Activated CD4-positive, alpha-beta memory T cell treated with anti-CD3 and anti-CD28 coated beads, Interleukin-2, amount 10 ng/mL, durations not matched to agents 7 days and 5 days (primary cell): ENCODE measurements around the gene ZFP69. TPM values are rescaled to one million over a fixed set of nuclear protein-coding genes. Genes with fewer than 3 reads are reported as not detected.
"Not testable (repeated sequence)": the region's sequence is repeated elsewhere in the genome, so short reads cannot be mapped to it uniquely, and the experiment has no call there.

Experiments used
- CTCF ChIA-PET: fragments of 350-600 bp; sonication (Branson Sonifier 250); formaldehyde crosslinking; loops from one replicate; lab custom pipeline; 2021; ENCODE audit warnings: antibody characterized with exemption, inconsistent platforms; lab: Charles Lee
- POLR2A ChIA-PET: fragments of 350-600 bp; sonication (Branson Sonifier 250); formaldehyde crosslinking; loops from one replicate; lab custom pipeline; 2021; ENCODE audit warnings: antibody characterized with exemption; lab: Charles Lee
- DNase-seq: peaks from one replicate; pipeline ENCODE4 v3.0.0-alpha.2; 2020
- H3K27ac Mint-ChIP-seq: one replicate; pipeline ENCODE4 v1.8.0; 2021; ENCODE audit warnings: mild to moderate bottlenecking, mixed read lengths
- H3K27me3 Mint-ChIP-seq: one replicate; pipeline ENCODE4 v1.8.0; 2021; ENCODE audit warnings: mixed read lengths
- H3K36me3 Mint-ChIP-seq: one replicate; pipeline ENCODE4 v1.8.0; 2021; ENCODE audit warnings: low read depth, mixed read lengths
- H3K4me1 Mint-ChIP-seq: one replicate; pipeline ENCODE4 v1.8.0; 2021; ENCODE audit warnings: mixed read lengths
- H3K4me3 Mint-ChIP-seq: one replicate; pipeline ENCODE4 v1.8.0; 2021; ENCODE audit warnings: mild to moderate bottlenecking, mixed read lengths
- H3K9me3 Mint-ChIP-seq: one replicate; pipeline ENCODE4 v1.8.0; 2021; ENCODE audit warnings: mixed read lengths
- total RNA-seq, 2 experiments: library from RNA; stranded (reverse); gene quantifications; one replicate each; pipeline ENCODE4 v1.2.3, GENCODE V29; 2021

The ZFP69 gene
- total RNA-seq, 2 experiments from 2014 or later = 2.3 to 2.5 TPM

- DNase-seq = no peak
- Mint-ChIP-seq H3K27ac (no peak overlapping the region), H3K9me3 (peaks cover 73% of the 10 kb centered on the region), H3K4me1 (no peaks in the 10 kb centered on the region), H3K4me3 (no peak overlapping the region), H3K36me3 (peaks cover 83% of the 10 kb centered on the region), H3K27me3 (no peaks in the 10 kb centered on the region)
- CTCF ChIA-PET = no interaction called here
- POLR2A ChIA-PET = no interaction called here
These were observed 14.0 kb upstream of the ZFP69 start for GRCh38 chr1:40462956-40463590.

- ChIA-PET CTCF (interaction anchor here (0.7 kb wide), 1 partner anchor 64 kb away, joined by 3 read pairs; no protein-coding TSS in a partner anchor), POLR2A (no interaction called here)
- H3K9me3 Mint-ChIP-seq = peaks cover 82% of the 10 kb centered on the region
- no peak overlapping the region for H3K4me3 Mint-ChIP-seq
- peaks cover 57% of the 10 kb centered on the region for H3K36me3 Mint-ChIP-seq
- DNase-seq = no peak
- no peaks in the 10 kb centered on the region for H3K4me1 Mint-ChIP-seq
- no peak overlapping the region for H3K27ac Mint-ChIP-seq
- H3K27me3 Mint-ChIP-seq = no peaks in the 10 kb centered on the region
These were observed 7.8 kb upstream of the ZFP69 start for GRCh38 chr1:40469327-40469726.

GRCh38 chr1:40475268-40475667, 1.8 kb upstream of the ZFP69 start:
- Mint-ChIP-seq H3K9me3 (peaks cover 53% of the 10 kb centered on the region), H3K4me3 (no peak overlapping the region), H3K36me3 (peaks cover 48% of the 10 kb centered on the region), H3K4me1 (peaks cover 17% of the 10 kb centered on the region), H3K27me3 (no peaks in the 10 kb centered on the region), H3K27ac (no peak overlapping the region)
- ChIA-PET POLR2A (interaction anchor here (1.3 kb wide), 1 partner anchor 25 kb away, joined by 4 read pairs; the partner anchor contains the start of gene ZFP69B), CTCF (no interaction called here)
- DNase-seq = no peak

GRCh38 chr1:40477678-40478053, 576 bp downstream of the ZFP69 start:
- H3K9me3 Mint-ChIP-seq = peaks cover 54% of the 10 kb centered on the region
- peak overlapping the region; percentile 69 for H3K4me3 Mint-ChIP-seq
- peaks cover 65% of the 10 kb centered on the region for H3K36me3 Mint-ChIP-seq
- no peaks in the 10 kb centered on the region for H3K27me3 Mint-ChIP-seq
- peak overlapping the region; percentile 36 for H3K27ac Mint-ChIP-seq
- POLR2A ChIA-PET = interaction anchor here (1.1 to 1.6 kb wide), 5 partner anchors 14 to 27 kb away, joined by 3 to 6 read pairs (median 3); partner anchors contain the start of gene ZFP69B
- H3K4me1 Mint-ChIP-seq = peaks cover 17% of the 10 kb centered on the region
- CTCF ChIA-PET = interaction anchor here (1.5 kb wide), 1 partner anchor 54 kb away, joined by 6 read pairs; the partner anchor contains the start of gene ZNF684
- DNase-seq = no peak

- H3K4me1 Mint-ChIP-seq = peaks cover 17% of the 10 kb centered on the region
- DNase-seq = no peak
- H3K36me3 Mint-ChIP-seq = peaks cover 63% of the 10 kb centered on the region
- no peaks in the 10 kb centered on the region for H3K27me3 Mint-ChIP-seq
- ChIA-PET CTCF (interaction anchor here (1.5 kb wide), 1 partner anchor 54 kb away, joined by 6 read pairs; the partner anchor contains the start of gene ZNF684), POLR2A (interaction anchor here (0.6 to 1.4 kb wide), 6 partner anchors 14 to 221 kb away, joined by 3 to 5 read pairs (median 3); partner anchors contain the start of genes ZFP69B and ZMPSTE24)
- H3K4me3 Mint-ChIP-seq = peak overlapping the region; percentile 69
- peaks cover 51% of the 10 kb centered on the region for H3K9me3 Mint-ChIP-seq
- H3K27ac Mint-ChIP-seq = no peak overlapping the region
These were observed 1.2 kb downstream of the ZFP69 start for GRCh38 chr1:40478276-40478675.

GRCh38 chr1:40479156-40479555, 2.1 kb downstream of the ZFP69 start:
- peaks cover 47% of the 10 kb centered on the region for H3K9me3 Mint-ChIP-seq
- no peaks in the 10 kb centered on the region for H3K27me3 Mint-ChIP-seq
- no peak for DNase-seq
- CTCF ChIA-PET = interaction anchor here (1.1 kb wide), 1 partner anchor 53 kb away, joined by 4 read pairs; the partner anchor contains the start of gene ZNF684
- H3K27ac Mint-ChIP-seq = no peak overlapping the region
- H3K4me1 Mint-ChIP-seq = peaks cover 17% of the 10 kb centered on the region
- H3K36me3 Mint-ChIP-seq = peaks cover 62% of the 10 kb centered on the region
- H3K4me3 Mint-ChIP-seq = no peak overlapping the region
- POLR2A ChIA-PET = interaction anchor here (0.6 to 1.4 kb wide), 3 partner anchors 29 to 222 kb away, joined by 3 to 5 read pairs (median 3); partner anchors contain the start of genes ZFP69B and ZMPSTE24

- Mint-ChIP-seq H3K4me3 (no peak overlapping the region), H3K9me3 (peaks cover 66% of the 10 kb centered on the region), H3K27me3 (no peaks in the 10 kb centered on the region), H3K36me3 (peaks cover 75% of the 10 kb centered on the region), H3K4me1 (no peaks in the 10 kb centered on the region), H3K27ac (no peak overlapping the region)
- ChIA-PET POLR2A (interaction anchor here (1.0 kb wide), 2 partner anchors 13 to 17 kb away, joined by 3 read pairs; partner anchors contain the start of gene EXO5), CTCF (no interaction called here)
- DNase-seq = no peak
These were observed 18.3 kb downstream of the ZFP69 start for GRCh38 chr1:40495315-40495903.

GRCh38 chr1:40502651-40503050, 25.6 kb downstream of the ZFP69 start:
- H3K27me3 Mint-ChIP-seq, H3K27ac Mint-ChIP-seq, H3K4me1 Mint-ChIP-seq, DNase-seq, POLR2A ChIA-PET, H3K4me3 Mint-ChIP-seq: not testable (repeated sequence)
- peaks cover 62% of the 10 kb centered on the region for H3K36me3 Mint-ChIP-seq
- peaks cover 62% of the 10 kb centered on the region for H3K9me3 Mint-ChIP-seq
- CTCF ChIA-PET = interaction anchor here (0.6 kb wide), 1 partner anchor 227 kb away, joined by 4 read pairs; no protein-coding TSS in a partner anchor

- ChIA-PET CTCF (interaction anchor here (0.5 to 2.0 kb wide), 3 partner anchors 24 to 69 kb away, joined by 3 to 15 read pairs (median 4); partner anchors contain the start of gene ZNF684), POLR2A (interaction anchor here (0.6 to 2.0 kb wide), 11 partner anchors 8 to 202 kb away, joined by 3 to 23 read pairs (median 4); partner anchors contain the start of genes NFYC, ZFP69B and ZNF684)
- no peaks in the 10 kb centered on the region for H3K27me3 Mint-ChIP-seq
- H3K36me3 Mint-ChIP-seq = peaks cover 69% of the 10 kb centered on the region
- H3K9me3 Mint-ChIP-seq = peaks cover 45% of the 10 kb centered on the region
- H3K27ac Mint-ChIP-seq = peak overlapping the region; percentile 77
- peaks cover 14% of the 10 kb centered on the region for H3K4me1 Mint-ChIP-seq
- no peak for DNase-seq
- H3K4me3 Mint-ChIP-seq = peak overlapping the region; percentile 76
These were observed 30.9 kb downstream of the ZFP69 start for GRCh38 chr1:40507973-40508372.

GRCh38 chr1:40508375-40509341, 31.6 kb downstream of the ZFP69 start, which contains the start of gene EXO5:
Gene EXO5, plus strand, starts transcription at chr1:40508767. Its CDS starts 5,778 bp downstream, at chr1:40514545.
- Mint-ChIP-seq H3K27ac (peak within 1 kb of the TSS; percentile 77), H3K36me3 (peaks cover 65% of the 10 kb centered on the region), H3K9me3 (peaks cover 43% of the 10 kb centered on the region), H3K27me3 (no peaks in the 10 kb centered on the region), H3K4me3 (peak within 1 kb of the TSS; percentile 76), H3K4me1 (peaks cover 14% of the 10 kb centered on the region)
- ChIA-PET CTCF (interaction anchor here (0.5 to 2.0 kb wide), 4 partner anchors 24 to 70 kb away, joined by 3 to 15 read pairs (median 4); partner anchors contain the start of gene ZNF684), POLR2A (interaction anchor here (0.6 to 2.0 kb wide), 14 partner anchors 8 to 202 kb away, joined by 3 to 23 read pairs (median 4); partner anchors contain the start of genes NFYC, ZFP69B and ZNF684)
- DNase-seq = peak; percentile 89

GRCh38 chr1:40519517-40519916, 42.4 kb downstream of the ZFP69 start:
- peaks cover 51% of the 10 kb centered on the region for H3K9me3 Mint-ChIP-seq
- no peak for DNase-seq
- ChIA-PET CTCF (no interaction called here), POLR2A (interaction anchor here (1.3 kb wide), 1 partner anchor 11 kb away, joined by 5 read pairs; the partner anchor contains the start of gene EXO5)
- H3K27ac Mint-ChIP-seq = no peak overlapping the region
- H3K36me3 Mint-ChIP-seq = peaks cover 36% of the 10 kb centered on the region
- no peaks in the 10 kb centered on the region for H3K27me3 Mint-ChIP-seq
- no peak overlapping the region for H3K4me3 Mint-ChIP-seq
- H3K4me1 Mint-ChIP-seq = no peaks in the 10 kb centered on the region
